K562 (cell line): ENCODE data around the gene PLPP6. TPM values are rescaled to one million over a fixed set of nuclear protein-coding genes. Genes with fewer than 3 reads are reported as not detected.

Experiments used
- ATAC-seq: fragments of 200-7000 bp; cut with Tn5 transposase; 3 replicates; pipeline ENCODE4 v1.9.1; 2020; ENCODE audit warnings: moderate library complexity
- BruUV-seq: library from RNA; stranded (reverse); fragments of 400-500 nt; replicated peaks from 2 replicates; lab custom pipeline; 2021; lab: Mats Ljungman, UMichigan
- CTCF ChIA-PET: fragments of 300-600 bp; formaldehyde crosslinking; extraction: SDS; loops from one replicate; lab custom pipeline; 2021; ENCODE audit warnings: low intra/inter-chr PET ratio; lab: Yijun Ruan, JAX
- POLR2A ChIA-PET: fragments of 300-600, 350-650 bp; sonication (Branson Sonifier 250); formaldehyde crosslinking; extraction: SDS; loops from one replicate; lab custom pipeline; 2021; ENCODE audit warnings: antibody characterized with exemption, inconsistent platforms; lab: Yijun Ruan, JAX
- DNase-seq, 4 experiments: peaks; one replicate each; pipeline versions ENCODE4 v3.0.0 to v3.0.0-alpha.2; 2011 to 2018; ENCODE audit warnings: low spot score in 3 of 4, mixed read lengths in 3 of 4; ENCODE audit errors: extremely low read depth in 1 of 4
- FAIRE-seq: peaks from 2 replicates; lab custom pipeline; 2011; peaks lifted over from hg19 to GRCh38; lab: Jason Lieb, UNC
- H2AFZ ChIP-seq: 2 replicates; pipeline ENCODE4 v1.6.0; 2011; ENCODE audit warnings: low read depth, low read length, control low read depth, inconsistent platforms
- H3K27ac ChIP-seq: fragments of 200-600 bp; 3 replicates; pipeline ENCODE4 v1.8.0; 2011; ENCODE audit warnings: low read depth, mild to moderate bottlenecking, control low read depth, inconsistent platforms, low read length, moderate library complexity, mixed read lengths; ENCODE audit errors: extremely low read depth
- H3K27me3 ChIP-seq, 2 experiments: fragments of 300-600 bp in 1 of 2; 2 replicates in 1 of 2; 3 replicates in 1 of 2; pipeline versions ENCODE4 v1.6.0 to v1.8.0; 2011; ENCODE audit warnings: inconsistent platforms in 2 of 2, low read length in 2 of 2, mild to moderate bottlenecking in 1 of 2, mixed read lengths in 1 of 2, moderate library complexity in 1 of 2; ENCODE audit not compliant: control insufficient read depth in 2 of 2, insufficient read depth in 2 of 2
- H3K36me3 ChIP-seq: fragments of 300-600 bp; 3 replicates; pipeline ENCODE4 v1.8.0; 2011; ENCODE audit warnings: mild to moderate bottlenecking, low read length, inconsistent platforms; ENCODE audit not compliant: control insufficient read depth, insufficient read depth
- H3K4me1 ChIP-seq, 2 experiments: fragments of 200-600 bp in 1 of 2; replicated peaks in 1 of 2; 2 replicates in 1 of 2; 3 replicates in 1 of 2; pipeline versions ENCODE4 v1.5.1 to v1.8.0; 2011; ENCODE audit warnings: inconsistent platforms in 2 of 2, low read length in 2 of 2, mild to moderate bottlenecking in 1 of 2, mixed read lengths in 1 of 2, moderate library complexity in 1 of 2; ENCODE audit not compliant: control insufficient read depth in 2 of 2, insufficient read depth in 2 of 2
- H3K4me2 ChIP-seq: 2 replicates; pipeline ENCODE4 v1.6.1; 2011; ENCODE audit warnings: low read length, control low read depth, inconsistent platforms, mixed read lengths; ENCODE audit not compliant: insufficient read depth
- H3K4me3 ChIP-seq: fragments of 200-600 bp; sonication (generic), shearing (Covaris generic); 2 replicates; pipeline ENCODE4 v1.5.1; 2016; ENCODE audit warnings: control low read depth, inconsistent platforms
- H3K79me2 ChIP-seq: fragments of 200-600 bp; 3 replicates; pipeline ENCODE4 v1.8.0; 2011; ENCODE audit warnings: low read length, inconsistent platforms; ENCODE audit not compliant: control insufficient read depth, insufficient read depth
- H3K9ac ChIP-seq, 2 experiments: 2 replicates each; pipeline versions ENCODE4 v1.6.0 to v1.6.1; 2011; ENCODE audit warnings: low read depth in 2 of 2, low read length in 2 of 2, control low read depth in 1 of 2, inconsistent platforms in 1 of 2, mild to moderate bottlenecking in 1 of 2, mixed read lengths in 1 of 2; ENCODE audit not compliant: insufficient read depth in 1 of 2
- H3K9me1 ChIP-seq: one replicate; pipeline ENCODE4 v1.6.0; 2011; ENCODE audit warnings: inconsistent platforms, mild to moderate bottlenecking, low read length, moderate library complexity; ENCODE audit not compliant: control insufficient read depth, insufficient read depth
- H3K9me3 ChIP-seq: replicated peaks from 2 replicates; pipeline ENCODE4 v1.5.1; 2011; ENCODE audit warnings: low read depth, low read length, inconsistent platforms; ENCODE audit not compliant: control insufficient read depth, insufficient read depth
- H4K20me1 ChIP-seq: replicated peaks from 2 replicates; pipeline ENCODE4 v1.6.1; 2011; ENCODE audit warnings: low read length, inconsistent platforms, mixed read lengths; ENCODE audit not compliant: control insufficient read depth, insufficient read depth
- BCL6 ChIP-seq: fragments of 250-450 bp; sonication (Bioruptor Pico); IDR thresholded peaks from 2 replicates; pipeline ENCODE4 v1.4.0; 2020
- ID3 ChIP-seq, 2 experiments: fragments of 250-450 bp in 1 of 2; fragments of 450-650 bp in 1 of 2; sonication (Bioruptor Pico) in 1 of 2; IDR thresholded peaks; 2 replicates each; pipeline versions ENCODE4 v1.6.1 to v1.8.0; 2016 to 2021; ENCODE audit warnings: mild to moderate bottlenecking in 2 of 2, moderate library complexity in 2 of 2, missing compliant biosample characterization in 1 of 2, missing genetic modification characterization in 1 of 2
- RBM15 ChIP-seq: fragments of 200-400 bp; formaldehyde crosslinking; IDR thresholded peaks from 2 replicates; pipeline ENCODE4 v1.6.1; 2018; ENCODE audit warnings: mild to moderate bottlenecking, low read length, moderate library complexity; ENCODE audit not compliant: insufficient read depth
- RBM25 ChIP-seq: fragments of 200-400 bp; formaldehyde crosslinking; IDR thresholded peaks from 2 replicates; pipeline ENCODE4 v1.6.1; 2018; ENCODE audit warnings: low read length, low read depth, moderate library complexity; ENCODE audit not compliant: severe bottlenecking
- RNF2 ChIP-seq: sonication (generic); IDR thresholded peaks from 2 replicates; pipeline ENCODE4 v1.6.1; 2016
- TEAD2 ChIP-seq: fragments of 450-650 bp; IDR thresholded peaks from 2 replicates; pipeline ENCODE4 v1.6.1; 2016; ENCODE audit warnings: missing genetic modification characterization, control low read depth, missing compliant biosample characterization
- ZNF134 ChIP-seq: fragments of 250-450 bp; sonication (Bioruptor Pico); conservative IDR thresholded peaks from 2 replicates; pipeline ENCODE4 v1.4.0; 2020
- ZNF764 ChIP-seq: fragments of 250-450 bp; sonication (Bioruptor Pico); IDR thresholded peaks from 2 replicates; pipeline ENCODE4 v1.4.0; 2020; ENCODE audit warnings: low read depth, mild to moderate bottlenecking, moderate library complexity
- WGBS: fragments of 100-300 bp; shearing (Covaris generic); methylation state at CpG from one replicate; pipeline ENCODE4 v1.1.6; 2016; ENCODE audit warnings: low coverage, mixed read lengths; ENCODE audit not compliant: insufficient coverage; ENCODE audit errors: missing lambda C conversion rate; 5-methylcytosine and 5-hydroxymethylcytosine counted together
- in situ Hi-C: fragments of 300-500 bp; cut with MboI; formaldehyde crosslinking; loops from 4 replicates; pipeline ENCODE4 v1.15.0; 2018; ENCODE audit warnings: inconsistent platforms, mixed read lengths
- intact Hi-C: fragments of 100-400 bp; cut with micrococcal nuclease; formaldehyde crosslinking; loops from 2 replicates; pipeline ENCODE4 v1.14.2; 2022
- polyA plus RNA-seq, 8 experiments: library from polyadenylated mRNA; depleted of rRNA in 4 of 8; stranded (reverse) in 5 of 8; unstranded in 3 of 8; fragments of >200 nt; fragmentation: Nextera tagmentation in 2 of 8; fragmentation: Illumina TruSeq in 1 of 8; extraction: Ambion mirVana in 2 of 8; extraction: Trizol in 1 of 8; gene quantifications; 2 replicates each; pipeline versions ENCODE4 v1.2.1 to v1.2.3, GENCODE V29; 2011 to 2014; ENCODE audit warnings: inconsistent platforms in 1 of 8, missing spikeins in 1 of 8
- total RNA-seq, 7 experiments: library from RNA; depleted of rRNA in 6 of 7; stranded (reverse); fragments of >200 nt in 6 of 7; fragmentation: Illumina TruSeq in 2 of 7; extraction: Trizol in 2 of 7; gene quantifications; 2 replicates each; pipeline versions ENCODE4 v1.2.1 to v1.2.3, GENCODE V29; 2011 to 2021; ENCODE audit warnings: low replicate concordance in 1 of 7
- TF ChIP-seq, protein P1 (sequence below): fragments of 450-650 bp; conservative IDR thresholded peaks from 2 replicates; pipeline ENCODE4 v1.6.1; 2016; ENCODE audit warnings: missing genetic modification characterization, low read depth, mild to moderate bottlenecking, missing compliant biosample characterization, moderate library complexity
- TF ChIP-seq, protein P2 (sequence below): fragments of 450-650 bp; IDR thresholded peaks from 2 replicates; pipeline ENCODE4 v1.6.1; 2018; ENCODE audit warnings: mild to moderate bottlenecking, low read depth; ENCODE audit not compliant: partially characterized antibody

The PLPP6 gene
- total and polyA plus RNA-seq, 9 of the 15 experiments (the other 6 are each of a cell fraction or from before 2014, with no cell fraction given) = 1.9 to 8.9 (median 5.6) TPM

GRCh38 chr9:4622016-4622415 is 40.1 kb upstream of the PLPP6 start:
- no peaks in the 10 kb centered on the region for H3K36me3 ChIP-seq

GRCh38 chr9:4630836-4631235 is 31.3 kb upstream of the PLPP6 start:
- ATAC-seq (no peak), FAIRE-seq (no peak), DNase-seq (no peak)
- Histone ChIP-seq H3K27ac (no peak overlapping the region), H3K9me1 (no peaks in the 10 kb centered on the region), H4K20me1 (no peaks in the 10 kb centered on the region), H3K27me3 (peaks cover 0 to 5% of the 10 kb centered on the region in 2 experiments; a peak in 1 of 5 replicates), H3K36me3 (no peaks in the 10 kb centered on the region), H3K4me1 (no peaks in the 10 kb centered on the region), H3K79me2 (no peaks in the 10 kb centered on the region), H3K9me3 (no peaks in the 10 kb centered on the region), H2AFZ (no peak overlapping the region), H3K4me3 (no peak overlapping the region), H3K9ac (no peak overlapping the region), H3K4me2 (no peak overlapping the region)
- TF ChIP-seq RBM15 (no peak), ZNF134 (CRISPR knock-in tag) (no peak), ID3 (CRISPR knock-in tag; IDR thresholded peaks at IDR 0.05) (no peak), ID3 (tag; IDR thresholded peaks at IDR 0.05) (no peak), TEAD2 (no peak), RBM25 (no peak), BCL6 (CRISPR knock-in tag) (no peak)
- TF ChIP-seq, protein P1, sequence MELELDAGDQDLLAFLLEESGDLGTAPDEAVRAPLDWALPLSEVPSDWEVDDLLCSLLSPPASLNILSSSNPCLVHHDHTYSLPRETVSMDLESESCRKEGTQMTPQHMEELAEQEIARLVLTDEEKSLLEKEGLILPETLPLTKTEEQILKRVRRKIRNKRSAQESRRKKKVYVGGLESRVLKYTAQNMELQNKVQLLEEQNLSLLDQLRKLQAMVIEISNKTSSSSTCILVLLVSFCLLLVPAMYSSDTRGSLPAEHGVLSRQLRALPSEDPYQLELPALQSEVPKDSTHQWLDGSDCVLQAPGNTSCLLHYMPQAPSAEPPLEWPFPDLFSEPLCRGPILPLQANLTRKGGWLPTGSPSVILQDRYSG (tag) = no peak
- TF ChIP-seq, protein P2, sequence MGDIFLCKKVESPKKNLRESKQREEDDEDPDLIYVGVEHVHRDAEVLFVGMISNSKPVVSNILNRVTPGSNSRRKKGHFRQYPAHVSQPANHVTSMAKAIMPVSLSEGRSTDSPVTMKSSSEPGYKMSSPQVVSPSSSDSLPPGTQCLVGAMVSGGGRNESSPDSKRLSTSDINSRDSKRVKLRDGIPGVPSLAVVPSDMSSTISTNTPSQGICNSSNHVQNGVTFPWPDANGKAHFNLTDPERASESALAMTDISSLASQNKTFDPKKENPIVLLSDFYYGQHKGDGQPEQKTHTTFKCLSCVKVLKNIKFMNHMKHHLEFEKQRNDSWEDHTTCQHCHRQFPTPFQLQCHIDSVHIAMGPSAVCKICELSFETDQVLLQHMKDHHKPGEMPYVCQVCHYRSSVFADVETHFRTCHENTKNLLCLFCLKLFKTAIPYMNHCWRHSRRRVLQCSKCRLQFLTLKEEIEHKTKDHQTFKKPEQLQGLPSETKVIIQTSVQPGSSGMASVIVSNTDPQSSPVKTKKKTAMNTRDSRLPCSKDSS = no peak
- in situ Hi-C loops = no loop called here
- intact Hi-C loops = no loop called here
- BruUV-seq = no TSS peak
- ChIA-PET POLR2A (no interaction called here), CTCF (no interaction called here)
- WGBS = 0% methylated on average over 2 of the region's 2 CpGs

More at GRCh38 chr9:4622016-4622415, 40.1 kb upstream of the PLPP6 start:
- FAIRE-seq (no peak), ATAC-seq (0 out of 3 replicates have a peak, but pooled peaks have one; percentile 37), DNase-seq (no peak)
- Histone ChIP-seq H3K4me2 (no peak overlapping the region), H3K79me2 (no peaks in the 10 kb centered on the region), H3K9me3 (no peaks in the 10 kb centered on the region), H2AFZ (no peak overlapping the region), H3K27me3 (peaks cover 5 to 10% of the 10 kb centered on the region in 2 experiments; a peak in 4 of 5 replicates), H3K4me1 (no peaks in the 10 kb centered on the region; a peak in 1 of 5 replicates), H4K20me1 (no peaks in the 10 kb centered on the region), H3K4me3 (no peak overlapping the region), H3K9me1 (no peaks in the 10 kb centered on the region), H3K9ac (peak overlapping the region in 1 of 2 experiments; percentile 7; a peak in 1 of 4 replicates), H3K27ac (no peak overlapping the region)
- CTCF ChIA-PET = interaction anchor here (0.5 kb wide), 1 partner anchor 16 kb away, joined by 3 read pairs; no protein-coding TSS in a partner anchor
- no TSS peak for BruUV-seq
- no peak for TF ChIP-seq ZNF764 (CRISPR knock-in tag)
- 0 out of 2 replicates have a peak, but pooled peaks have one; percentile 40 for TF ChIP-seq RNF2
- in situ Hi-C loops (loop anchor here (25.0 kb wide), 1 partner anchor 815 kb away; the partner anchor contains the start of gene PLGRKT), intact Hi-C loops (loop anchor here (10.0 kb wide), 1 partner anchor 237 kb away; no protein-coding TSS in a partner anchor)
- POLR2A ChIA-PET = no interaction called here
- 1% methylated on average over 9 of the region's 10 CpGs for WGBS
